HepG2 (cell line): ENCODE measurements around the gene HMBS. TPM values are rescaled to one million over a fixed set of nuclear protein-coding genes. Genes with fewer than 3 reads are reported as not detected.
A peak's percentile ranks its signal among the peaks of the same experiment; 100 is the strongest.

ENCODE experiments used
- BRCA1 ChIP-seq: sonication (generic); formaldehyde crosslinking; IDR thresholded peaks from 2 replicates; pipeline ENCODE4 v1.4.0; 2020; ENCODE audit warnings: missing genetic modification reagents
- CENPT ChIP-seq: sonication (generic); formaldehyde crosslinking; IDR thresholded peaks from 2 replicates; pipeline ENCODE4 v1.8.0; 2022; ENCODE audit warnings: low read depth, mild to moderate bottlenecking, moderate library complexity, missing genetic modification reagents
- GTF3A ChIP-seq: sonication (generic); formaldehyde crosslinking; conservative IDR thresholded peaks from 2 replicates; pipeline ENCODE4 v1.4.0; 2020; ENCODE audit warnings: mild to moderate bottlenecking, missing genetic modification reagents
- HNRNPLL ChIP-seq: fragments of 200-400 bp; formaldehyde crosslinking; IDR thresholded peaks from 2 replicates; pipeline ENCODE4 v1.6.1; 2017; ENCODE audit warnings: mild to moderate bottlenecking, low read depth, low read length; ENCODE audit not compliant: poor library complexity, severe bottlenecking
- KDM4B ChIP-seq: sonication (generic); formaldehyde crosslinking; IDR thresholded peaks from 2 replicates; pipeline ENCODE4 v1.4.0; 2020; ENCODE audit warnings: missing genetic modification reagents
- MTA1 ChIP-seq: sonication (generic); formaldehyde crosslinking; IDR thresholded peaks from 2 replicates; pipeline ENCODE4 v1.4.0; 2020; ENCODE audit warnings: missing genetic modification reagents, mild to moderate bottlenecking, borderline replicate concordance
- NFIB ChIP-seq: sonication (generic); formaldehyde crosslinking; IDR thresholded peaks from 2 replicates; pipeline ENCODE4 v1.9.0; 2021; ENCODE audit warnings: missing genetic modification reagents, mild to moderate bottlenecking, borderline replicate concordance
- SOX6 ChIP-seq, 2 experiments: fragments of 450-650 bp in 1 of 2; sonication (generic) in 1 of 2; formaldehyde crosslinking in 1 of 2; IDR thresholded peaks; 2 replicates each; pipeline versions ENCODE4 v1.4.0 to v1.6.1; 2017 to 2020; ENCODE audit warnings: antibody characterized with exemption in 1 of 2, mild to moderate bottlenecking in 1 of 2, missing genetic modification reagents in 1 of 2
- SP5 ChIP-seq: IDR thresholded peaks from 2 replicates; pipeline ENCODE4 v1.6.1; 2016; ENCODE audit warnings: low read depth, borderline replicate concordance
- STAT5B ChIP-seq: sonication (generic); formaldehyde crosslinking; IDR thresholded peaks from 2 replicates; pipeline ENCODE4 v1.4.0; 2020; ENCODE audit warnings: missing genetic modification reagents
- XRCC5 ChIP-seq: fragments of 200-400 bp; formaldehyde crosslinking; optimal IDR thresholded peaks from 2 replicates; pipeline ENCODE3; 2017; ENCODE audit warnings: mild to moderate bottlenecking, low read length
- ZNF121 ChIP-seq: sonication (generic); formaldehyde crosslinking; IDR thresholded peaks from 2 replicates; pipeline ENCODE4 v1.5.0; 2020; ENCODE audit warnings: mild to moderate bottlenecking, missing genetic modification reagents
- ZNF317 ChIP-seq: sonication (generic); formaldehyde crosslinking; IDR thresholded peaks from 2 replicates; pipeline ENCODE4 v1.5.0; 2020; ENCODE audit warnings: mild to moderate bottlenecking, missing genetic modification reagents
- ZNF550 ChIP-seq: sonication (generic); formaldehyde crosslinking; IDR thresholded peaks from 2 replicates; pipeline ENCODE4 v1.4.0; 2020; ENCODE audit warnings: mild to moderate bottlenecking, missing genetic modification reagents, borderline replicate concordance
- ZNF589 ChIP-seq: sonication (generic); formaldehyde crosslinking; conservative IDR thresholded peaks from 2 replicates; pipeline ENCODE4 v1.8.0; 2022; ENCODE audit warnings: mild to moderate bottlenecking, moderate library complexity, missing genetic modification reagents
- ZNF883 ChIP-seq: sonication (generic); formaldehyde crosslinking; IDR thresholded peaks from 2 replicates; pipeline ENCODE4 v1.5.1; 2020; ENCODE audit warnings: mild to moderate bottlenecking, missing genetic modification reagents; ENCODE audit errors: not compliant biosample characterization
- polyA plus RNA-seq, 8 experiments: library from polyadenylated mRNA; depleted of rRNA in 3 of 8; stranded (reverse) in 7 of 8; unstranded in 1 of 8; fragments of >200 nt; fragmentation: Illumina TruSeq in 4 of 8; extraction: Trizol in 4 of 8; gene quantifications; 2 replicates each; pipeline versions ENCODE4 v1.2.1 to v1.2.3, GENCODE V29; 2011 to 2016; ENCODE audit warnings: low read depth in 4 of 8, missing spikeins in 1 of 8, mixed read lengths in 1 of 8; ENCODE audit not compliant: insufficient read depth in 1 of 8
- total RNA-seq, 5 experiments: library from RNA; depleted of rRNA; stranded (reverse); fragments of >200 nt; fragmentation: Illumina TruSeq; extraction: Trizol; gene quantifications; 2 replicates each; pipeline ENCODE4 v1.2.3, GENCODE V29; 2016; ENCODE audit warnings: low read depth in 1 of 5
- TF ChIP-seq, protein P1 (sequence below): sonication (generic); formaldehyde crosslinking; IDR thresholded peaks from 2 replicates; pipeline ENCODE4 v1.4.0; 2020; ENCODE audit warnings: low read depth, mild to moderate bottlenecking, missing genetic modification reagents
- TF ChIP-seq, protein P2 (sequence below): sonication (generic); formaldehyde crosslinking; IDR thresholded peaks from 2 replicates; pipeline ENCODE4 v1.4.0; 2020; ENCODE audit warnings: mild to moderate bottlenecking, missing genetic modification reagents
- TF ChIP-seq, protein P3 (sequence below): fragments of 450-650 bp; IDR thresholded peaks from 2 replicates; pipeline ENCODE4 v1.6.1; 2017
- TF ChIP-seq, protein P4 (sequence below): sonication (generic); formaldehyde crosslinking; IDR thresholded peaks from 2 replicates; pipeline ENCODE4 v1.5.0; 2020; ENCODE audit warnings: missing genetic modification reagents, mild to moderate bottlenecking, borderline replicate concordance
- TF ChIP-seq, protein P5 (sequence below): sonication (generic); formaldehyde crosslinking; IDR thresholded peaks from 2 replicates; pipeline ENCODE4 v1.5.0; 2020; ENCODE audit warnings: missing genetic modification reagents, mild to moderate bottlenecking, borderline replicate concordance

HMBS gene
- total and polyA plus RNA-seq, 2 of the 13 experiments (the other 11 are each of a cell fraction or from before 2014, with no cell fraction given), result 9.4 to 46.9 TPM

DNA sequence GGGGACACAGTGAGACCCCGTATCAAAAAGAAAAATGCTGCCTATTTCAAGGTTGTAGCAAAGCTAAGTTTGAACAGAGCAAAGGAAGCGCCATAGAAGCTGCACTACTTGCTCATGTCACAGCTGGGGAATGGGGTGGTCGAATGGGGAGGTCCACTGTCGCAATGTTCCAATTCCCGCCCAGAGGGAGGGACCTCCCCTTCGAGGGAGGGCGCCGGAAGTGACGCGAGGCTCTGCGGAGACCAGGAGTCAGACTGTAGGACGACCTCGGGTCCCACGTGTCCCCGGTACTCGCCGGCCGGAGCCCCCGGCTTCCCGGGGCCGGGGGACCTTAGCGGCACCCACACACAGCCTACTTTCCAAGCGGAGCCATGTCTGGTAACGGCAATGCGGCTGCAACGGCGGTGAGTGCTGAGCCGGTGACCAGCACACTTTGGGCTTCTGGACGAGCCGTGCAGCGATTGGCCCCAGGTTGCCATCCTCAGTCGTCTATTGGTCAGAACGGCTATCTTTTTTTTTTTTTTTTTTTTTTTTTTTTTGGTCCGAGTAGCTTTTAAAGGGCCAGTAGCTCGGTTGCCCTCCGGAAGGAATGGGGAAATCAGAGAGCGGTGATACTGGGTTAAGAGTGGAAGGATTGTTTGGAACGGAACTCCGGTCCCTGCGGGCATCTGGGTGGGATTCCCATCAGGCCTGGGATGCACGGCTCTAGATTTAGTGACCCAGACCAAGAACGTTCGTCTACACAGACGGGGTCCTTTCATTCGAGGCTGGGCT is at the start of gene HMBS (continued):
- TF ChIP-seq, protein P1, sequence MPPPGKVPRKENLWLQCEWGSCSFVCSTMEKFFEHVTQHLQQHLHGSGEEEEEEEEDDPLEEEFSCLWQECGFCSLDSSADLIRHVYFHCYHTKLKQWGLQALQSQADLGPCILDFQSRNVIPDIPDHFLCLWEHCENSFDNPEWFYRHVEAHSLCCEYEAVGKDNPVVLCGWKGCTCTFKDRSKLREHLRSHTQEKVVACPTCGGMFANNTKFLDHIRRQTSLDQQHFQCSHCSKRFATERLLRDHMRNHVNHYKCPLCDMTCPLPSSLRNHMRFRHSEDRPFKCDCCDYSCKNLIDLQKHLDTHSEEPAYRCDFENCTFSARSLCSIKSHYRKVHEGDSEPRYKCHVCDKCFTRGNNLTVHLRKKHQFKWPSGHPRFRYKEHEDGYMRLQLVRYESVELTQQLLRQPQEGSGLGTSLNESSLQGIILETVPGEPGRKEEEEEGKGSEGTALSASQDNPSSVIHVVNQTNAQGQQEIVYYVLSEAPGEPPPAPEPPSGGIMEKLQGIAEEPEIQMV (CRISPR knock-in tag), result peak; percentile 65; the same call in 1 of the 2 replicates
- TF ChIP-seq GTF3A (CRISPR knock-in tag) (no peak), HNRNPLL (peak; percentile 56), SOX6 (IDR thresholded peaks at IDR 0.05) (no peak), SOX6 (CRISPR knock-in tag; IDR thresholded peaks at IDR 0.05) (peak; percentile 65), NFIB (CRISPR knock-in tag) (no peak), ZNF589 (CRISPR knock-in tag) (peak; percentile 74), ZNF317 (peak; percentile 59; the same call in 1 of the 2 replicates), MTA1 (CRISPR knock-in tag) (peak; percentile 83; the same call in 1 of the 2 replicates), XRCC5 (peak; percentile 58), CENPT (CRISPR knock-in tag) (0 out of 2 replicates have a peak, but pooled peaks have one; percentile 40), STAT5B (0 out of 2 replicates have a peak, but pooled peaks have one; percentile 53), BRCA1 (CRISPR knock-in tag) (0 out of 2 replicates have a peak, but pooled peaks have one; percentile 40), ZNF550 (CRISPR knock-in tag) (no peak), ZNF121 (no peak), SP5 (CRISPR knock-in tag) (peak; percentile 72; the same call in 1 of the 2 replicates), ZNF883 (peak; percentile 58), KDM4B (CRISPR knock-in tag) (peak; percentile 29; the same call in 1 of the 2 replicates)
- TF ChIP-seq, protein P2, sequence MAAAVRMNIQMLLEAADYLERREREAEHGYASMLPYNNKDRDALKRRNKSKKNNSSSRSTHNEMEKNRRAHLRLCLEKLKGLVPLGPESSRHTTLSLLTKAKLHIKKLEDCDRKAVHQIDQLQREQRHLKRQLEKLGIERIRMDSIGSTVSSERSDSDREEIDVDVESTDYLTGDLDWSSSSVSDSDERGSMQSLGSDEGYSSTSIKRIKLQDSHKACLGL (CRISPR knock-in tag), result peak; percentile 87
- TF ChIP-seq, protein P3, sequence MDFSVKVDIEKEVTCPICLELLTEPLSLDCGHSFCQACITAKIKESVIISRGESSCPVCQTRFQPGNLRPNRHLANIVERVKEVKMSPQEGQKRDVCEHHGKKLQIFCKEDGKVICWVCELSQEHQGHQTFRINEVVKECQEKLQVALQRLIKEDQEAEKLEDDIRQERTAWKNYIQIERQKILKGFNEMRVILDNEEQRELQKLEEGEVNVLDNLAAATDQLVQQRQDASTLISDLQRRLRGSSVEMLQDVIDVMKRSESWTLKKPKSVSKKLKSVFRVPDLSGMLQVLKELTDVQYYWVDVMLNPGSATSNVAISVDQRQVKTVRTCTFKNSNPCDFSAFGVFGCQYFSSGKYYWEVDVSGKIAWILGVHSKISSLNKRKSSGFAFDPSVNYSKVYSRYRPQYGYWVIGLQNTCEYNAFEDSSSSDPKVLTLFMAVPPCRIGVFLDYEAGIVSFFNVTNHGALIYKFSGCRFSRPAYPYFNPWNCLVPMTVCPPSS, result no peak
- TF ChIP-seq, protein P4, sequence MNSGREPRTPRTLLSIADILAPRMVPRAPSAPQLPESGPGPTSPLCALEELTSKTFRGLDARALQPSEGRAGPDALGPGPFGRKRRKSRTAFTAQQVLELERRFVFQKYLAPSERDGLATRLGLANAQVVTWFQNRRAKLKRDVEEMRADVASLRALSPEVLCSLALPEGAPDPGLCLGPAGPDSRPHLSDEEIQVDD, result no peak
- TF ChIP-seq, protein P5, sequence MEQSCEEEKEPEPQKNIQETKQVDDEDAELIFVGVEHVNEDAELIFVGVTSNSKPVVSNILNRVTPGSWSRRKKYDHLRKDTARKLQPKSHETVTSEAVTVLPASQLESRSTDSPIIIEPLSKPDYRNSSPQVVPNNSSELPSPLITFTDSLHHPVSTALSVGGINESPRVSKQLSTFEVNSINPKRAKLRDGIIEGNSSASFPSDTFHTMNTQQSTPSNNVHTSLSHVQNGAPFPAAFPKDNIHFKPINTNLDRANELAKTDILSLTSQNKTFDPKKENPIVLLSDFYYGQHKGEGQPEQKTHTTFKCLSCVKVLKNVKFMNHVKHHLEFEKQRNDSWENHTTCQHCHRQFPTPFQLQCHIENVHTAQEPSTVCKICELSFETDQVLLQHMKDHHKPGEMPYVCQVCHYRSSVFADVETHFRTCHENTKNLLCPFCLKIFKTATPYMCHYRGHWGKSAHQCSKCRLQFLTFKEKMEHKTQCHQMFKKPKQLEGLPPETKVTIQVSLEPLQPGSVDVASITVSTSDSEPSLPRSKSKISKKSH (CRISPR knock-in tag), result peak; percentile 64; the same call in 1 of the 2 replicates
